NCI-H446 (cell line): ENCODE data around the gene DST.

ENCODE experiments used
- DNase-seq, 2 experiments: peaks; one replicate each; lab custom pipeline; 2025; lab: John Stamatoyannopoulos, UW

The DST gene

GRCh38 chr6:56481957-56482356 is 160.7 kb downstream of the DST start:
- no peak for DNase-seq

DNA sequence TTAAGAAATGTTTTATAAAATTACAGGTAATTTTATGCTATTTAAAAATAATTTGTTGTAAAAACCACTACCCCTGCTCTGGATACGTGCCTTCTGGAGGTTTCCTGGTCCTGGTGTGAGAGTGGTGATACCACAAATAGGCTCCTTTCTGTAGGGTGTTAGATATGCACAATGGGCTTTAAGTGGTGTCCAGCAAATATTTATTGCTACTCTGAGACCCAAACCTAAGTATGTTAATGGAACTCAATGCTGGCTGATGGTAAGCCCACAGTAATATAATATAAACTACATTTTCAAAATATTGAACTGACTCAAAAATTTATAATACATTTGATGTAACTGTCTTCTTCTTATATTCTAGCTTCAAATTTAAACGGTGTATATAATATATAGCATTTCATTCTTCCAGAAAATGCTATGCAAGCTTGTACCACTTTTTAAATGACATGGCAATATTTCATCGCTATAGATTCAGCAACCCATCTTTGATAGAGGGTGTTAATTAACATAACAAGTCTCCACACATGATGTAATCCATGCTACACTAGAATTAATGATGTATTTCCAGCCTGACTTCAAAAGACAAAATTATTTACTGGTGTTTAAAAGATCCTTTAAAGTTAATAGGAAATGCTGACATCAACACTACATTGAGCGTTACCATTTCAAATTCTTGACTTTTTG is 161.9 kb downstream of the DST start:
- no peak for DNase-seq

GRCh38 chr6:56480246-56480645 is 162.4 kb downstream of the DST start:
- no peak for DNase-seq

- DNase-seq: no peak
These were observed 163.3 kb downstream of the DST start for GRCh38 chr6:56479381-56479780.

DNA sequence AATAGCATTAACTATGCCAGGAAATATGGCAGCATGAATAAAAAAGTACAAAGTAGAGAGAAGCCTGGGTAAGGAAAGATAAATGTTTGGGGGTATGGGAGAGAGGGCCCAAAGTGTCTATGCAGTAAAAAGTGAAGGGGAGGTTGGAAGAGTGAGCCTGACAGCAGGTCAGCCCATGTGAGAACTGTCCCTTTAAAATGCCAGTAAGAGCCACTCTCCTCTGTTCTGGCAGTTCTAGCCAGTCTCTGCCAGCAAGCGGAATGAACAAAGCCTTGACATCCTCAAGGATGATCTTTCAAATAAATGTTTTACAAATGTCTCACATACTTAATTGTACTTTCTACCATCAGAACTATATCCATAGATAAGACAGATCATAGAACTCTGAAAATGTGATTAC is 164.5 kb downstream of the DST start:
- no peak for DNase-seq

DNA sequence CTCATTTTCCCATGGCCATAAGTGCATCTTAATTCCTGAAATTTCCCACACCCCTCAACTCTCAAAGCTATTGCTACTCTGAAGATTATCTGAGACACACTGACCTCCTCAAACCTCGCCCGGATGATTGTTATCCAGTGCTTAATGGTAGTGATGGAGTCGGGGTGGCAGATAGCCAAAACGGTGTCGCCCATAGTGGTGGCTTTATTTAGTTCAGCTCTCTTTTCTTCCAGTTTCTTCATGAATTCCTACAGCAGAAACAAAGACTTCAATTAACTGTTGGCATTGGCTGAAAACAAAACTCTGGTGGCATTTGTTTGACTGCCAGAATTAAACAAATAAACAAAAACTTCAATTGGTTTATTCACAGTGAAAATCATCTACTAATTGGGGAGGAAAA is 165.4 kb downstream of the DST start:
- DNase-seq: no peak

GRCh38 chr6:56475736-56476457 is 166.8 kb downstream of the DST start:
- peak in 1 of 2 experiments; percentile 15 for DNase-seq

GRCh38 chr6:56474532-56474931 is 168.2 kb downstream of the DST start:
- no peak for DNase-seq

GRCh38 chr6:56463443-56463842 is 179.2 kb downstream of the DST start:
- DNase-seq: no peak

DNA sequence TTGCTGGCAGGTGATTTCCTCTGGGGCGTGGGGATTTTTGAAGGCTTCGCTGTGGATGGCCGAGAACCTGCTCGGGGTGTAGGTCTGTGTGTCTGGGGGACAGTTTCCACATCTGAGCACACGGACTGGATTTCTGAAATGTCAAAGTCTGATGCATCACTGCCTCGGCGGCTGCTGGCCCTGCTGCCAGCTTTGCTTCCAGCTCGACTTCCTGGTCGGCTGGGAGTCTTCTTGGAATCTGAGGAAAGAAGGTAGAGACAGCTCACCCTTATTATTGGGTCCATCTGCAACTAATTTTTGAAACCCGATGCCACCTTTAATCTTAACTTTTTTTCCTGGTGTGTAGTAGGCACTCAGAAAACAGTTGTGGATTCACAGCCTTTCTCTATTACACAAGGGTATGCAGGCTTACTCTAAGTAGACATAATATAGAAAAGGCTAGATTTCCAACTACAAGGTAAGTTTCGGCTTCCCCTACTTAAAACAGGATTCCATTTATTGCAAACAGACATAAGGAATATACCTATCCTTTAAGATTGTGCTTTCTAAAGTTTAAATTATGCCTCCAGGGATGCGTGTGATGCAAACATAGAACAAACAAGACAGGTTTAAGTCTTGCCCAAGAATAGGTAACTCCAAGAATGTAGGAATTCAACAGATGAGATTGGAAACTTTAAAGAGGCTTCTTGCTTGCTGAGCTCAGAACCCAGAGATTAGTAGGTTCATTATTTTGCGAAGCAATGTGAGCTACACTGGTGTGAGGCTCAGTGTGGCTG is 183.5 kb downstream of the DST start:
- no peak for DNase-seq

- DNase-seq: no peak
These were observed 184.3 kb downstream of the DST start for GRCh38 chr6:56458324-56458884.

DNA sequence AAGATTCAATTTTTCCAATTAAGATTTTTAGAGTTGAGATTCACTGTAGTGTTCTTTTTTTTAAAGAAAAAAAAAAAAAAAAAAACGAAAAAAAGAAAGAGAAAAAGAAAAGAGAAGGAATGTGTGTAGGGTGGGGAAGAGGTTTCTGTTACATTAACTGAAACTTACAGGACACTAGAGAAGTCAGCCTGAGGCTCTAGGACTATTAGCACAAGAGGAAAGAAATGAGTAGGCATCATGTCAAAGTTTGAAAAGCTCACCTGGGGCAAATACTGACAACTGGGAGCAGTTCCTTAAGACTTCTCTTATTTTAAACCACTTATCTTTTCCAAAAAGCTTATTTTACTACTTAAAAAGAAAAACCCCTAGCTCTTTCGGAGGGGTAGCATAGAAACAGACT is 185.9 kb downstream of the DST start:
- no peak for DNase-seq

GRCh38 chr6:56450882-56451739 is 191.6 kb downstream of the DST start:
- peak; percentile 74 to 91 for DNase-seq

GRCh38 chr6:56450376-56450775 is 192.3 kb downstream of the DST start:
- DNase-seq: no peak

- peak; percentile 14 to 50 for DNase-seq
These were observed 194.6 kb downstream of the DST start for GRCh38 chr6:56448046-56448445.

DNA sequence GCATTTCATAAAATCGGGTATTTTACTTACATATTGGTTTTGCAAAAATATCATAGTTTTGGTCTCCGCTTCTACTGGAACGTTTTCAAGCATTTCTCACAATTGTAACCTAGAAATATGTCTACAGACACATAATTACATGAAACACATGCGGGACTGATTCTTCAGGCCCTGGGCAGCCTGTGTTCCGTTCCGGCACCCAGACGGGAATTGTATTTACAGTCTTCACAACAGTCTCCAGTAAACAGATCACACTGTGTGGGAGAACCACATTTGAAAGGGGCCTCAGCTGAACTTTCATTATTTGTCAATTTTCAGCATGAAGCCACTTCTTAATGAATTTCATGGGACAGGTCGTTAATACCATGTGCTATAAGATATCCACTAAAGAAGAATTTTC is 196.9 kb downstream of the DST start:
- no peak for DNase-seq

GRCh38 chr6:56444855-56445254 is 197.8 kb downstream of the DST start:
- DNase-seq: no peak

DNA sequence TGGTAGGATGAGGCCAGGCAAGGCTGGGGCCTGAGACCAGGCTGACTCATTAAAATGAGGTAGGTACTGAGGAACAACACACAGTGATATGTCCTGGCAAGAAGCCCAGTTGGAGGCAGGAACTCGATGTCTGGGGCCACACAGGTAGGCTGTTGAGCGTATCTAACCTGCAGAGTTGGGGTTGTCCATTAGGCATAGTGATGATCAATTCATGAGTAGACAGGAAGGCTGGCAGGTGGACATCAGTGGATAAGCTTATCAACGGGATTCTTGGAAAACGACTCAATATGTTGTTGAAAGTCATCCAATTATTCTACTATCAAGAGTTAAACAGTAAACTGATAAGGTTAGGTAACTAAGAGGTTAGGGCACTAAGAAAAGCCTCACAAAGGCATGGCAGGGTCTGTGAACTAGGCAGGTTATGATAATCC is 202.1 kb downstream of the DST start:
- DNase-seq: no peak

DNA sequence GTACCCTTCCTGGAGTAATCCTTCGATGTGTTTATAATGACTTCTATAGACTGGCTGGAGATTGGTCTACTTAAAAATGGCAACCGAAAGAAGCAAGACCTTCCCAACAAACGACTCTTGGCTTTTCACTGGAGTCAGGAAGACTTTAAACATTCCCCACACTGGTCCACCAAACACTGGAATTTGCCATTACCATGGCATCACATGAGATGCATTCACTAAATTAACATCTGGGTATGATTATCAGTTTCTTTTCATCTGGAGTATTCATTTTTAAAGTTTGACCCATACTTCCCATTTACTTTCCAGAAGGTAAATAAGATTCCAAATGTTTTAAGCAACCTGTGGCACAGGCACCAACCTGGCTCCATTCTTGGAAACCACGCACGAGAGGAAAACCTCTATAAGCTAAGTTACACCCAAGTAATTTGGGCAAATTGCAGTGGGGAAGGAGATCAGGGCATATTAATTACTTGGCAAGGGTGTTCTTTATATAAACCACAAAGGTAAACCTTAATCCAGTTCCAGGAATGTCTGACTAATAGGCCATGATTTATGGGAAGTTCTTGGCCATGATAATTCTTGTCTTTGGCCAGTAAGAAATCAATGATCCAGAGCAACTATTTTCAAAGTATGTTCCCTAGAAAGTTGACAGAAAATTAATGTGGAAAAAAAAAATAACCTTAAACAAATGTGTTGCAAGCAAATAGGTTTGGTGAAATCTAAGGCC is 205.4 kb downstream of the DST start:
- peak in 1 of 2 experiments; percentile 17 for DNase-seq

DNA sequence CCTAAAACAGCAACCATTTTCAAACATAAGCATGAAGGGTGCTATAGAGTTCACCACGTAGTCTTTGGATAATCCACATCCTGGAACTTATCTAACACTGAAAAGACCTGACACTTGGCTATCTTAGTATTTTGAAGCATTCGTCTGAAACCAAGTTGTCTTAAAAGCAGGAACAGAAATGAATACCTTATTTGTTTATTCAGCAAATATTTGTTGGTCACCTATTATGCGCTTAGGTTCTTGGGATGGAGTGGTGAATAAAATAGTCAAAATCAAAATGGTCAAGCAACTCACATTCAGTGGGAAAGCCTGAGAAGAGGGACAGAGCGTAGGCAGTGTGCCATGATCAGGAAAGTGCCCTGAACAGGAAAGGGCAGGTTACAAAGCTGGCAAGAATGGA is 206.9 kb downstream of the DST start:
- no peak for DNase-seq

DNA sequence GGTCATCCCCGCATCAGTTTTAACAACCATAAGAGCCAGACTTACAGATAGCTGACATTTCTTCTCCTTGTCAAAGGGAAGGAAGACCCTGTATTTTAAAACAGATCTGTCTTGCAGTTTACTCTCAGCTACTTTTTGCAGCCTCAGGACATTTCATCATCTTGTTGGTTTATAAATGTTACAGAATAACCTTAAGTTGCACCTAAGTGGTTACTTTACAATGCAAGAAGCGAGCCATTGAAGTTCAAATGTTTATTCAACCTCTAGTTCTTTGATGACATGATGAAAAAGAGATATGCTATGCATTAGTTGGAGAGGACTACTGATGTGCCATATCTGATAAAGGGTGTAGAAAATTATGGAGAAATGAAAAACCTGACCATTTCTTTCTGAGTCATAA is 207.4 kb downstream of the DST start:
- no peak for DNase-seq
